Brain pericyte (primary cell): ENCODE data around the gene UXS1.
A peak's percentile ranks its signal among the peaks of the same experiment; 100 is the strongest.

ENCODE experiments used
- DNase-seq: peaks from one replicate; pipeline ENCODE4 v3.0.0-alpha.2; 2012; ENCODE audit warnings: low read depth, low spot score

The UXS1 gene

GRCh38 chr2:106189764-106190468 lies 4.2 kb downstream of the UXS1 start:
- no peak for DNase-seq

GRCh38 chr2:106189325-106189724 lies 4.8 kb downstream of the UXS1 start:
- DNase-seq = no peak

- DNase-seq = no peak
These were observed 6.7 kb downstream of the UXS1 start for GRCh38 chr2:106187273-106187891.

GRCh38 chr2:106185475-106186184 lies 8.5 kb downstream of the UXS1 start:
- DNase-seq = no peak

DNA sequence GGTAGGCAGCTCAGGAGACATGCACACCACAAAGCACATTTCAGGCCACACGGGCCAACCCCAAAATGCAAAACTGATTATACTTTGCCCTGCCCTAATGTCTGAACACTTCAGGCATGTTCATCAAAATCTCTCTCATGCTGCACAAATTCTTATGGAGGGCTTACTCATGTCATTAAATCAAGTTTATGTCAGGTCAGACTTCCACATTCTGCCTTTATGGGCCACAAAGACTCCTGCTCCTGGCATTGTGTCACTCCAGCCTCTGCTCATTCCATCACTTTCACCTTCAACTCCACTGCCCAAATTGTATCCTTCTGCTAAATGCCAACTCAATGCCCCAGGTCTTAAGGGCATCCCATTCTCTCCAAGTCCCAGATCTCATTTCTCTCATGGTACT lies 9.2 kb downstream of the UXS1 start:
- no peak for DNase-seq

DNA sequence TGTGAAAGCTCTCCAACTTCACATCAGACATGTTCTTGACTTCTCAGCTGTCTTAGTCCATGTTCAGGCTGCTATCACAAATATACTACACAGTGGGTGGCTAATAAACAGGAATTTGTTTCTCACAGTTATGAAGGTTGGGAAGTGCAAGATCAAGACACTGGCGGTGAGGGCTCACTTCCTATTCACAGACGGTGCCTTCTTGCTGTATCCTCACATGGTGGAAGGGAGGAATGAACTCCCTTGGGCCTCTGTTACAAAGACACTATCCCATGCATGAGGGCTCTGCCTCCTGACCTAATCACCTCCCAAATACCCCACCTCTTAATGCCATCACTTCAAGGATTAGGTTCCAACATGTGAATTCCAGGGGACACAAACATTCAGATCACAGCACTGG lies 9.7 kb downstream of the UXS1 start:
- DNase-seq = no peak

DNA sequence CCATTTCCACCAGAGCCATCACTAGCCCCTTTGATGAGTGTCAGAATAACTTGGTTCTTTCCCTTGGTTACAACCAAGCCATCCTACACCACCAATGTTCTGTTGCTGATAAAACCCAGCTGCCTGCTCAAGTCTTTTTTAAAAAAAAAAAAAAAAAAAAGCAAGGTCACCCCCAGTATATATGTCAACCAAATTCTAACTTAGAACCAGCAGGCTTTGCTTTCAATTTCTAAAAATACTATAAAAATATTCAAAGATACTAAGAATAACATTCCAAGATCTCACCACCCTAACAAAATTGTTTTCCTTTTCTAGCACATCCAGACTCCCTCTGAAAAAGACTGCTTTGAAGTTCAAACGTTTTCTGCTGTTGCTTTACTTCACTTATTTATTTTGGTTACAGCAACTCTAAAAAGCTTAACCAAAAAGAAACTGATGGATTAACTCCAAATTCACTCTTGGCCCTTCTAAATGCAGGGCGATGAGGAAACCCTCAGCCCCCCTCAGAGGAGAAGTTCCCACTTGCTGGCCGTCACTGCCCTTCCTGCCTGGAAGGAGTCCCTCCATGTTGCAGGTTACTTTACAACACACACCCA lies 10.9 kb downstream of the UXS1 start:
- peak; percentile 48 for DNase-seq

- no peak for DNase-seq
These were observed 13.0 kb downstream of the UXS1 start for GRCh38 chr2:106181064-106181463.

DNA sequence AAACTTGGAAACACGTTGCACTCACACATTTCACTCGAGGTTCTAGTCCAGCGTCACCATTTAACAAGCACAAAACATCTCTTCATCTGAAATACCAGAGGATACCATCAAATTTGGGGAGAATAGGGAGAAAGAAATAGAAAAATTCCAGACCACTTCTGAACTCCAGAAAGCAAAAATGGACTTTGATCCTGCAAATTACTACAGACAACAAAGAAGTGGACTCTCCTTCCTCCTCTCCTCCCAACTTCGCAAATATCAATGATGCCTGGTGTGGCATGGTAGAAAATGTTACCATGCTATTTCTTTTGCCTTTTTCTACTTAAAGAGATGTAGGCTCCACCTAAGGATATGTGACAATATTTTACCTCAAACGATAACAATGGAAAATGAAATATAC lies 13.5 kb downstream of the UXS1 start:
- DNase-seq = no peak

DNA sequence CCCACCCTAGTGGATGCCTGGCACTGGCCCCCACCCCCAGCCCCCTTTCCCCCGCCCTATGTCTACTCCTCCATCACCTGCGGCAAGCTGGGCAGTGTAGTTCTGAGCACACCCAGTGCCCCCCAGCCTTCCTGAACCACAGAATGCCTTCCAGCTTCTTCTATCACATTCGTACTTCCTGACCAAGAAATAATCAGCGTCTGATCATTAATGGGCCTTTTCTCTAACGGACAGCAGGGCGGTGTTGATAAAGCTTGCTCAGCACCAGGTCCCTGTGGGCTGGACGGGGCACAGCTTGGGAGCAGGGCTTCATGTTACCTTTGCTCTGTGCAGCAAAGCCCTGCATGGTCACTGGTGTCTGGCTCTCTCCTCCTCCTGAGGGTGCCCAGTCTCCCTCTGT lies 15.4 kb downstream of the UXS1 start:
- DNase-seq = no peak

DNA sequence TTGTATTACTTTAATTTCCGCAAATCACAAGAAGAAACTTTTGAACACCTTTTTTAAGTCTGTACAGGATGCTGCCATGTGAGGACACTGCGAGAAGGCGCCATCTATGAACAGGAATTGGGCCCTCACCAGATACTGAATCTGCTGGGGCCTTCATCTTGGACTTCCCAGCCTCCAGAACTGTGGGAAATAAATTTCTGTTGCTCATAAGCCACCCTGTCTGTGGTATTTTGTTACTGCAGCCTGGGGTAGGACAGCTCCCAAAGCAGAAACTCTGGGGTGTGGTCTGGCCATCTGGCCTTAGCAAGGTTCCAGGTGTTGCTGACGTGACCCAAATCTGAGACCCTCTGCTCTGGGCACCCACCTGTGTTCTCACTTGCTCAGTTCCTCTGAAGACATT lies 16.5 kb downstream of the UXS1 start:
- DNase-seq = no peak

GRCh38 chr2:106176446-106177099 lies 17.5 kb downstream of the UXS1 start:
- DNase-seq = no peak

DNA sequence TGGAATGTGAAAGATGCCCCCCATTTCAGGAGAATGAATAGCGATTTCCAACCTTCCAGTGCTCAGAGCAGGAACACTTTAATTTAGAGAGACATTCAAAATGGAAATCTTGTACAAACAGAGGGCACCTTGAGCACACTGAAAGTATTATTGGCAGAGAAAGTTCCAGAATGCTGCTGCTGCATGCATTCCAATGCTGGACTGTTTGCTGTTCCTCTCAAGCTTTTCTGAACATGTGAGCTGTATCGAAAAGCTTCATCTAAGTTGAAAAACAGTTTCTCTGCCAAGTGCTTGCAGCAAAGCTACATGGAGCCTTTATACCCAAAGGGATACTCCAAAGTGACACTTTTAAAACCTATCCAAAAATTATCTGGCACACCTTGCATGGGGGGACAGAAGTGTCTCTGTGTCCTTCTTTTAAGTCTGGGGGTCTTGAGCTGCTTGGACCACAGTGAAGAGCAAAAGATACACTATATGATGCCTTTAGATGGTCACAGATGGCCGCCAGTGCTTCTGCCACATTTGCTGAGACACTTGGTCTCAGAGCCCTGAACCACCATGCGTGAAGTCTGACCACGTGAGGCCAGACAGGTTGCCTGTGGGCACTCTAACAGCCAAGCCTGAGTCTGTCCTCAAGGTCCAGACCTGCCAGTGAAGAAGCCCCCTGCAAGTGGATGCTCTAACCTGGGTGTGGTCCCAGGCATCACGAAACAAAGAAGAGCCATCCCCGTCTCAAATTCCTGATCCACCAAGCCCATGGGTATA lies 18.8 kb downstream of the UXS1 start:
- no peak for DNase-seq

DNA sequence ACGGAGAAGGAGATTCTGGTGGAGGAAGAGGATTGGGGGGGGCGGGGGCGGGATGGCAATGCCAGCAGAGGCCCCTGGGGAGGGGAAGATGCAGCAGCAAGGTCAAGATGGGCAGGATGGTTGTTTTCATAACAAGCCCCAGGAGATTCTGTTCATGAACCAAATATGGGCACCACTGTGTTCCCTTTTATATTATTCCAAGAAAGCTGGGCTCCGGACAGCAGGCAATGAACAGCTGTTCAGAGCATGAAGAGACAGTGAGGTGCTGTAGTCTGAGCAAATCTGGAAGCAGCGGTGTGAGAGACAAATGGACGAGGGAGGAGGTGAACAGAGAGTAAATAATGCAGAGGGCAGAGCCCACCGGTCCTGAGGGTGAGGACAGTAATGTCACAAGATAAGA lies 20.0 kb downstream of the UXS1 start:
- DNase-seq = no peak

DNA sequence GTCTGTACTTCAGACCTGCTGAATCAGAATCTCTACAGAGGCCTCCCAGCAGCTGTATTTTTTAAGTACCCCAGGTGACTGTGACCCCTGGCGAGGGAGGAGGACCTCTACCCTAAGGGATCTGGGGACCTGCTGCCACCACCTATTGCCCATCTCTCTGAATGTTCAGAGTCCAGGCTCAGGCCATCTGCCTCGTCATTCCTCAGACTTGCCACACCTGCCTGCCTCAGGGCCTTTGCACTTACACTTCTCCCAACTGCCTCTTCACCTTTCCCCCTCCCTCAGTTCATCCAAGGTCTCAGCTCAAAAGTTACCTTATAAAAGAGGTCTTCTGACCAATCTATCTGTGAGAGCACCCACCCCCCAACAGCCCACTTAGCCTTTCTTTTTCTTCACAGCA lies 21.5 kb downstream of the UXS1 start:
- no peak for DNase-seq

- no peak for DNase-seq
These were observed 25.4 kb downstream of the UXS1 start for GRCh38 chr2:106168657-106169056.

DNA sequence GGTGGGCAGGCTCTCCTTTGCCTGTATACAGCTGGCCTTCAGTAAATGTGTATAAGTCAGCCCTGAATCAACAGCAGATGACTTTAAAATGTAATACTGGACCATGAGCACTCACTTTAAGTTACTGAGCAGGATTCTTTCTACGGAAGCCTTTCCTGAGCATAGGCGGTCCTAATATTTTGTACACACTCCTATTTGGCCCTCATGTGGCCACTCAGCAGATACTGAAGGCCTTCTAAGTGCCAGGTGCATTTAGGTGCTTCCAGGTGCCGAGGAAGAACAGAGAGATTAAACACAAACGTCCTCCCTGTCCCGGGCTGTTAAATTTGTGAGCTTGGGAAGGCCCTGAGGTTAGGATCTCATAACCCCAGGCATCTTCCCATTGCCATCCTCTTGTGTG lies 27.0 kb downstream of the UXS1 start:
- DNase-seq = no peak

DNA sequence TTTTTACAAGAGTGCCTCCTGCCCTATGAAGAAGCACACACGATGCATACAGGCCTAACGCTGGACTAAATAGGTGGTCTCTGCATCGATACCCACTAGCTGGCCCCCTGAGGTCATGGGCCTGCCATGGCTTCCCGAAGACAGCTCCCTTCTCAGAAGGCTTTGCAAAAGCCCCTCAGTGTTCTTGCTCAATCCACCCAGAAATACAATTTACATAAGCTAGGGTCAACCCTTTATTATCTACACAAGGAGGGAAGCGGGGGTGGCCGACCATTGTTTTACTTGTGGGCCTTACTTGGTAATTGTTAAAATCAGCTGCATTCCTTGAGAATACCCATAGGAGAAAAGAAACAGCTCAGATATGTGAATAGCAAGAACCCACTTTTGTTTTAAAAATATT lies 28.5 kb downstream of the UXS1 start:
- no peak for DNase-seq

DNA sequence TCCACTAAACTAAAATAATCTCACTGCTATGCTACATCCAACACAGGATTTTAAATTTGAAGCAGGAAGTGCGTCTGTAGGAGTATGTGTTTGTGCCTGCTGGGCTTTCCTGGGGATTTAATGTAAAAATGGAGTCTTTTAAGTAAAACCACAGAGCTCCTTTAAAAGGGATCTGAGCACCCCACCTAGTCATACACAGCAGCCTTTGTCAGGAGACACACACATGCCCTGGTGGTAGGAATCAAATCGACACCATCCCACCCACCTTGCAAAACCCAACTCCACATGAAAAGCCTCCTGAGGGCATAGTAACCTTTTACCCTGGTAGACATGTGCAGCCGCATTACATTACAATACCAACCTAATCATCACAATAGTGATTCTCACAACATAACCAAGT lies 29.1 kb downstream of the UXS1 start:
- no peak for DNase-seq

- DNase-seq = no peak
These were observed 30.1 kb downstream of the UXS1 start for GRCh38 chr2:106163948-106164545.
